H9 (cell line): ENCODE data around the gene CREBRF. TPM values are rescaled to one million over a fixed set of nuclear protein-coding genes. Genes with fewer than 3 reads are reported as not detected.

Source experiments
- DNase-seq: peaks from one replicate; pipeline ENCODE4 v3.0.0-alpha.2; 2017
- H2AFZ ChIP-seq: one replicate; pipeline ENCODE4 v1.6.1; 2013; ENCODE audit warnings: mild to moderate bottlenecking, low read length, control low read depth, moderate library complexity
- H2AK5ac ChIP-seq: 2 replicates; pipeline ENCODE4 v1.6.1; 2013; ENCODE audit warnings: low read length, control low read depth, mixed read lengths; ENCODE audit not compliant: insufficient read length
- H2BK120ac ChIP-seq: one replicate; pipeline ENCODE4 v1.6.1; 2013; ENCODE audit warnings: low read depth, mild to moderate bottlenecking, low read length, control low read depth, inconsistent platforms; ENCODE audit not compliant: poor library complexity, severe bottlenecking
- H2BK12ac ChIP-seq: 2 replicates; pipeline ENCODE4 v1.6.1; 2013; ENCODE audit warnings: low read length, control low read depth, mixed read lengths, low read depth; ENCODE audit not compliant: insufficient read length
- H2BK15ac ChIP-seq: 2 replicates; pipeline ENCODE4 v1.6.1; 2013; ENCODE audit warnings: low read depth, low read length, control low read depth
- H2BK20ac ChIP-seq: one replicate; pipeline ENCODE4 v1.6.1; 2013; ENCODE audit warnings: low read depth, mild to moderate bottlenecking, low read length, control low read depth, inconsistent platforms; ENCODE audit not compliant: poor library complexity, severe bottlenecking
- H2BK5ac ChIP-seq: 2 replicates; pipeline ENCODE4 v1.6.1; 2013; ENCODE audit warnings: low read length, control low read depth, mixed read lengths; ENCODE audit not compliant: insufficient read length
- H3K14ac ChIP-seq: 2 replicates; pipeline ENCODE4 v1.6.1; 2013; ENCODE audit warnings: low read length, control low read depth; ENCODE audit not compliant: insufficient read depth
- H3K18ac ChIP-seq: 2 replicates; pipeline ENCODE4 v1.6.1; 2013; ENCODE audit warnings: low read depth, mild to moderate bottlenecking, mixed read lengths, low read length, control low read depth; ENCODE audit not compliant: insufficient read length
- H3K23ac ChIP-seq: 2 replicates; pipeline ENCODE4 v1.6.1; 2013; ENCODE audit warnings: low read length, control low read depth, mixed read lengths, low read depth; ENCODE audit not compliant: insufficient read length
- H3K23me2 ChIP-seq: 2 replicates; pipeline ENCODE4 v1.6.1; 2013; ENCODE audit warnings: low read depth, mild to moderate bottlenecking, mixed read lengths, low read length, control low read depth; ENCODE audit not compliant: insufficient read length, poor library complexity, severe bottlenecking
- H3K27ac ChIP-seq: 2 replicates; pipeline ENCODE4 v1.5.1; 2013; ENCODE audit warnings: low read length, control low read depth, mixed read lengths, low read depth; ENCODE audit not compliant: insufficient read length
- H3K27me3 ChIP-seq: 2 replicates; pipeline ENCODE4 v1.6.1; 2013; ENCODE audit warnings: low read length, control low read depth, inconsistent platforms; ENCODE audit not compliant: insufficient read depth
- H3K4ac ChIP-seq: 2 replicates; pipeline ENCODE4 v1.6.1; 2013; ENCODE audit warnings: low read depth, mild to moderate bottlenecking, control low read depth, inconsistent platforms, low read length, moderate library complexity
- H3K4me1 ChIP-seq: 2 replicates; pipeline ENCODE4 v1.6.1; 2013; ENCODE audit warnings: low read length, control low read depth, inconsistent platforms; ENCODE audit not compliant: insufficient read depth
- H3K4me2 ChIP-seq: 2 replicates; pipeline ENCODE4 v1.6.1; 2013; ENCODE audit warnings: low read length, control low read depth, mixed read lengths; ENCODE audit not compliant: insufficient read length, insufficient read depth
- H3K56ac ChIP-seq: 2 replicates; pipeline ENCODE4 v1.6.1; 2013; ENCODE audit warnings: low read depth, mild to moderate bottlenecking, mixed read lengths, low read length, control low read depth; ENCODE audit not compliant: insufficient read length
- H3K79me1 ChIP-seq: 2 replicates; pipeline ENCODE4 v1.6.1; 2013; ENCODE audit warnings: low read depth, mild to moderate bottlenecking, moderate library complexity, low read length, control low read depth, inconsistent platforms; ENCODE audit not compliant: insufficient read depth, poor library complexity, severe bottlenecking
- H3K79me2 ChIP-seq: 2 replicates; pipeline ENCODE4 v1.6.1; 2013; ENCODE audit warnings: low read length, control low read depth, inconsistent platforms; ENCODE audit not compliant: insufficient read depth
- H3K9ac ChIP-seq: 2 replicates; pipeline ENCODE4 v1.6.1; 2013; ENCODE audit warnings: low read length, control low read depth, mixed read lengths; ENCODE audit not compliant: insufficient read length; ENCODE audit errors: extremely low read depth
- H3K9me3 ChIP-seq: one replicate; pipeline ENCODE4 v1.6.1; 2013; ENCODE audit warnings: low read depth, low read length, inconsistent platforms; ENCODE audit not compliant: control insufficient read depth
- H3T11ph ChIP-seq: one replicate; pipeline ENCODE4 v1.6.1; 2013; ENCODE audit warnings: mild to moderate bottlenecking, low read length, control low read depth, inconsistent platforms
- H4K20me1 ChIP-seq: one replicate; pipeline ENCODE4 v1.6.1; 2013; ENCODE audit not compliant: control insufficient read depth, insufficient read length, insufficient read depth
- H4K5ac ChIP-seq: 2 replicates; pipeline ENCODE4 v1.6.1; 2013; ENCODE audit warnings: low read depth, mild to moderate bottlenecking, mixed read lengths, low read length, control low read depth; ENCODE audit not compliant: insufficient read length
- H4K8ac ChIP-seq: replicated peaks from 2 replicates; pipeline ENCODE4 v1.6.1; 2013; ENCODE audit warnings: low read length, control low read depth, mixed read lengths, low read depth; ENCODE audit not compliant: insufficient read length
- H4K91ac ChIP-seq: 2 replicates; pipeline ENCODE4 v1.6.1; 2013; ENCODE audit warnings: low read depth, mild to moderate bottlenecking, moderate library complexity, mixed read lengths, low read length, control low read depth; ENCODE audit not compliant: insufficient read length
- H3K27ac Mint-ChIP-seq, 3 experiments: 2 replicates in 2 of 3; 3 replicates in 1 of 3; pipeline ENCODE4 v1.8.0; 2020 to 2021; ENCODE audit warnings: mixed read lengths in 3 of 3, mild to moderate bottlenecking in 1 of 3, moderate library complexity in 1 of 3
- H3K27me3 Mint-ChIP-seq: 2 replicates; pipeline ENCODE4 v1.8.0; 2021; ENCODE audit warnings: low read depth, mild to moderate bottlenecking, moderate library complexity, mixed read lengths
- H3K36me3 Mint-ChIP-seq, 3 experiments: 2 replicates in 2 of 3; 3 replicates in 1 of 3; pipeline ENCODE4 v1.8.0; 2020 to 2021; ENCODE audit warnings: low read depth in 3 of 3, mixed read lengths in 3 of 3; ENCODE audit not compliant: insufficient read depth in 1 of 3
- H3K4me1 Mint-ChIP-seq, 2 experiments: 2 replicates each; pipeline ENCODE4 v1.8.0; 2020; ENCODE audit warnings: mixed read lengths in 2 of 2
- H3K4me3 Mint-ChIP-seq, 2 experiments: 2 replicates in 1 of 2; 3 replicates in 1 of 2; pipeline ENCODE4 v1.8.0; 2020 to 2021; ENCODE audit warnings: mild to moderate bottlenecking in 2 of 2, mixed read lengths in 2 of 2, moderate library complexity in 1 of 2
- H3K9me3 Mint-ChIP-seq, 2 experiments: 2 replicates in 1 of 2; 3 replicates in 1 of 2; pipeline ENCODE4 v1.8.0; 2020; ENCODE audit warnings: mild to moderate bottlenecking in 2 of 2, mixed read lengths in 2 of 2, moderate library complexity in 1 of 2
- CTCF ChIP-seq: fragments of 200-600 bp; sonication (generic); conservative IDR thresholded peaks from 3 replicates; pipeline ENCODE4 v1.8.0; 2021; ENCODE audit warnings: antibody characterized with exemption, mild to moderate bottlenecking
- WGBS: extraction: QIAGEN DNeasy Blood & Tissue Kit; methylation state at CpG from one replicate; pipeline ENCODE4 v1.1.7; 2013; ENCODE audit warnings: missing lambda C conversion rate, low lambda C conversion rate, mixed read lengths; ENCODE audit not compliant: insufficient read length; ENCODE audit errors: extremely low coverage; 5-methylcytosine and 5-hydroxymethylcytosine counted together
- total RNA-seq: library from RNA; stranded (reverse); gene quantifications from 2 replicates; pipeline ENCODE4 v1.2.1, GENCODE V29; 2021

Gene CREBRF
- total RNA-seq, 1 experiment from 2014 or later = 2.7 TPM

- Histone ChIP-seq H4K91ac (no peak overlapping the region), H2BK20ac (no peak overlapping the region), H2BK15ac (no peak overlapping the region), H3K4ac (no peak overlapping the region), H2AFZ (no peak overlapping the region), H2BK120ac (no peak overlapping the region), H3K4me1 (peaks cover 5% of the 10 kb centered on the region; the same call in 1 of the 2 replicates), H3T11ph (no peak overlapping the region), H3K79me2 (peaks cover 2% of the 10 kb centered on the region; the same call in 1 of the 2 replicates), H3K4me2 (no peak overlapping the region), H2BK12ac (no peak overlapping the region), H3K9ac (no peak overlapping the region), H3K14ac (no peak overlapping the region), H3K23ac (no peak overlapping the region), H3K27ac (no peak overlapping the region), H4K8ac (no peak overlapping the region), H4K20me1 (no peaks in the 10 kb centered on the region), H4K5ac (no peak overlapping the region), H3K9me3 (no peaks in the 10 kb centered on the region), H3K27me3 (no peaks in the 10 kb centered on the region), H3K18ac (no peak overlapping the region), H3K23me2 (no peaks in the 10 kb centered on the region), H2AK5ac (no peak overlapping the region), H3K79me1 (peaks cover 4% of the 10 kb centered on the region), H2BK5ac (no peak overlapping the region), H3K56ac (no peak overlapping the region)
- no peak overlapping the region for H3K4me3 Mint-ChIP-seq
- TF ChIP-seq CTCF = no peak
- WGBS = no CpG with 5 or more reads among the region's 9 CpGs
- peaks cover 14% of the 10 kb centered on the region in 2 experiments for H3K4me1 Mint-ChIP-seq
- no peak overlapping the region for H3K27ac Mint-ChIP-seq
- no peaks in the 10 kb centered on the region for H3K9me3 Mint-ChIP-seq
- H3K36me3 Mint-ChIP-seq = peaks cover 17 to 37% (median 23%) of the 10 kb centered on the region in 3 experiments
- DNase-seq = no peak
- no peaks in the 10 kb centered on the region for H3K27me3 Mint-ChIP-seq
Observed at GRCh38 chr5:173020643-173021042, 35.5 kb upstream of the CREBRF start.
